Sciatic nerve (tissue), 2 donors: ENCODE results near the gene MED12L. TPM values are rescaled to one million over a fixed set of nuclear protein-coding genes. Genes with fewer than 3 reads are reported as not detected.
A peak's percentile ranks its signal among the peaks of the same experiment; 100 is the strongest.

Source experiments
- ATAC-seq: fragments of 200-7000 bp; cut with Tn5 transposase; one replicate; pipeline ENCODE4 v1.9.1; 2020; ENCODE audit warnings: mild to moderate bottlenecking, moderate library complexity
- DNase-seq: peaks from one replicate; pipeline ENCODE4 v3.0.0-alpha.2; 2020; ENCODE audit warnings: low spot score
- intact Hi-C: fragments of 100-400 bp; cut with DNase I; formaldehyde crosslinking; loops from one replicate; pipeline ENCODE4 v1.14.2; 2022
- total RNA-seq: library from RNA; stranded (reverse); fragmentation: NEBNext Ultra II Directional; extraction: Animal tissue kit (Norgen Biotek cat#: 25700); gene quantifications from one replicate; pipeline ENCODE4 v1.2.1, GENCODE V29; 2021
- donor health status: DM: no; HTN: no; CAD: no.
- donor health status: DM: no; HTN: no; CAD: no.

Gene MED12L
- total RNA-seq, 1 donor from 2014 or later = 4.8 TPM

DNA sequence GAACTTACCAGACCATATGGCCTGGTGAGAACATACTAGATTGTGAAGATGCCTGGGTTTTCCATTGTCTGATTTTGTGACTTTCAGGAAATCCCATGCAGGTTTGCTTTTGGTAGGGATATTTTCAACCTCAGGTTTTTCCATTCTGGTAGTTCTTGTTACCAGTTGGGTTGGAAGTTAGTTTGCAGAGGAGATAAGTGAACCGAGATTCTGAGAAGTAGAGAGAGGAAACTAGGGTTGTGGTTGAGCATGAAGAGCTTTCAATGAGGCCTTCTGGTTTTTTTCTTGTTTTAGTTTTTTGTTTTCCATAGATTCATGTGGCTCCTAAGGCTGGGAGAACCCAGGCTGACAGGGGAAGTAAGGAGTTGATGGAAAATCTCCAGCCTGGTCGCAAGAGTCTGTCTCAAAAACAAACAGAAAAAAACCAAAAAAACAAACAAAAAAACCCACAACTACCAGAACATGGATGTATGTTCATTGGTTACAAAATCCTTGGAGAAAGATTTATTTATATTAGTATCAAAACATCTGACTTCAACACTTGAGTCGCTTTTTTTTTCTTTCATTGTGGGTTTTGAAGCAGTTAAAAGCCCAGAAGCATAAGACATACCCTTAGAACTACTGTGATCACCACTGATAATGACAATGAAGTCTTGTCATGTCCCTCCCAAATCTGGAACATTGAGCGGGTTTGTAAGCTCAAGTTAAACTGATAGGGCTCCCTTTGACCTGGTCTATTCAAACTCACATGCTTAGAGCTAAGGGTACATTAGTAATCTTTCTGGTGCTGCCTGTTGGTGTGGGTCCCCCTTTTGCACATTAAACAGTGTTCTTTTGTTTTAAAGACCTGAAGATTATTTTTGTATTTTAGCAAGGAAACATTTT lies 114.3 kb downstream of the MED12L start:
- DNase-seq = no peak
- intact Hi-C loops = no loop called here
- no peak for ATAC-seq

- DNase-seq = no peak
- intact Hi-C loops = no loop called here
- no peak for ATAC-seq
Measured at GRCh38 chr3:151200586-151200985, 115.1 kb downstream of the MED12L start.

DNA sequence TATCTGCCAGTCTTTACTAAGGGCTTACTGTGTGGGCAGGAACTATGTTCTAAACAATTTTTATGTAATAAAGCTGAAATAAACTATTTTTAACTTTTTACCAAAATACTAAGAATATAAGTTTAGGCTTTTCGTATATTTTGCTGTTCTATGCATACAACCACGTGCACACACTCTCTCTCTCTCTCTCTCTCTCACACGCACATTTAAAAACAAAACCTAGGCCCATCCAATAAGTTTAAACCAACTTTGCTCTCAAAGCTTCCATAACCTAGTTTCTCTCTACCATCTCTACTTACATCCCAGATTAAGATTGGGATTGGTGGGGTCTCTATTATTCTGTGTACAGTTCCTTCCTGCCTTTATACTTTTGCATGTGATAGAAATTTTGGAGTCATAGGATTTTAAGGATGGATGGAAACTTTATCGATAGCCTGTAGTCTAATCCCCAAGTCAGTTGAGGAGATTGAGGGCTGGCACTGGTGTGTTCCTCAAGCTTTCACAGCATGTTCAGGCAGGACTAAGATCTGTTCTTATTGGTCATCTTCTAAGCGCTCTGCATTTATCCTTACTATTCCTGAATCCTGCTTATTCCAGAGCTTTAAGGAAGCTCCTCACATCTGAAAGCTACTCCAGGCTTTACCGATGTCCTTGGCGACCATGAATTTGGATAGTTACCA lies 115.7 kb downstream of the MED12L start:
- ATAC-seq (no peak), DNase-seq (no peak)
- intact Hi-C loops = no loop called here

- intact Hi-C loops = no loop called here
- ATAC-seq = no peak
- DNase-seq = no peak
Measured at GRCh38 chr3:151203051-151203420, 117.6 kb downstream of the MED12L start, which contains the start of gene GPR171. TSS of gene GPR171 (minus strand) at chr3:151203216. CDS start at chr3:151199386, 3,830 bp downstream.

DNA sequence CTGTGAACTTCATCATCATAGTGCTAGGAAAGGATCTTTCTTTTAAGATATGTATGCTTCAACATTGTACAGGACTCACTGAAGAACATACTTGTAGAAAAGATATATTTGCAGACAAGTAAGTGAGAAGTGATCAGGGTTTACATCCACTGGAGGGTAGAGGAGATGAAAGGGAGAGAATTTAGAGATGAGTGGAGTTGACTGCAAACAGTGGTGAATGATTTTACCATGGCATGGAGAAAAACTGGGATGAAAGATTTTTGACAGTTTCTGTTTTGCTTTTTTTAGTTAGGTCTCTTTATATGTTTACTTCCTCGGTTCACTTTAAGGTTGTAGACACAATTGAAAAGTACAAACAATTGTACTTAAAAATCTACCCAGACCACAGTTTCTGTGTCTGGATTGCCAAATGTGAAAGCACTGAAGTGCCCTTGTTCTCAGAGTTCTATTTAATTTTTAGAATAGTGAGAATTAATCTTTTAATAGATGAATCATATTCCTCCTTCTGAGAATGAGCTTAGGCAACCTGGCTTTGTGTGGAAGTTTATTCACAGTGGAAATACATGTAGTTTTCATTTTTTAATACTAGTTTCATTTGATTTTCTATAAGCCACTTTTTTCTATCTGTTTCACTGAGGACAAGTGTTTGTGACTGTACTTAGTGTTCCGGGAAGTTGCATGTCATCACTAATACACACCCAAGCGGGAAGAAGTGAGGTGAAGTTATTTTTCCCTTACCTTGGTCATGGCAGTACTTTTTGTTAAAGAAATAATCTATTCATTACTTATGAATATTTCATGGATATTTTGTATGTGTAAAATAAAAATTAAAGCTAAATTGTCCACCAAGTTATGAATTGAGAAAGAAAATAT lies 119.3 kb downstream of the MED12L start:
- intact Hi-C loops = no loop called here
- no peak for ATAC-seq
- no peak for DNase-seq

GRCh38 chr3:151205482-151205881 lies 120.0 kb downstream of the MED12L start:
- DNase-seq (no peak), ATAC-seq (no peak)
- intact Hi-C loops = no loop called here

- ATAC-seq (no peak), DNase-seq (no peak)
- intact Hi-C loops = no loop called here
Measured at GRCh38 chr3:151206201-151206600, 120.7 kb downstream of the MED12L start.

- no peak for ATAC-seq
Measured at GRCh38 chr3:151209654-151210053, 124.2 kb downstream of the MED12L start.

DNA sequence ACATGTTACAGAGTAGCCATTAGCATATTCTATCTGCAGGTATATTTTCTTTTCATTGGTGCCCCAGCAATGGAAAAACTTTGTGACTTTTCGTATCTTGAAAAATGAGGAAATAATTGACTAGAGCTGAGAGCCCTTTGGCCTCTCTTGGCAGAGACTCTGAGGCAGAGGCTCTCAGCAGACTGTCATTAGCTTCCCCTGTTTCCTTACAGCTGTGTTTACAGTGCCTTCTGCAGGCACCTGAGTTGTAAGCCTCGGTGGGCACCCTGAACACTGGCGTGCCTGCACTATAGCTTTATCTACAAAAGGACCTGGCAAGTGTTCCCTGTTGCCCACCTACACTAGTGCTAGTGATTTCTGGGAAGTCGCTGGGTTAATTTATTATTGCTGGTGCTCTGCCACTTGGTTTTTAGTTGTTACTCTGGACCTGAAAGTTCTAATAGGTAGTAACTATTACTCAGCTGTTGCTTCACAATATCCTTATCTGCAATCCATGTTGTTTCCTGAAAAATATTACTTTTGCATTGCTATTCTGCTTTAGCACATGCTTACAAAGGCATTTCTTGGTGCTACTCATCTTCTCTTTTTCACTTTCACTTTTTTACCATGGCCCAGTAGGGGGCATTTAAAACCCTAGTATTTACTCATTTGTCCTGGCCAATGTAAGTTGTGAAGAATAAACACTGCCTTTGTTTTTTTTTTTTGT lies 125.4 kb downstream of the MED12L start:
- ATAC-seq (peak; percentile 72), DNase-seq (no peak)
- intact Hi-C loops = no loop called here

More at GRCh38 chr3:151209654-151210053, 124.2 kb downstream of the MED12L start:
- no peak for DNase-seq
- intact Hi-C loops = no loop called here

DNA sequence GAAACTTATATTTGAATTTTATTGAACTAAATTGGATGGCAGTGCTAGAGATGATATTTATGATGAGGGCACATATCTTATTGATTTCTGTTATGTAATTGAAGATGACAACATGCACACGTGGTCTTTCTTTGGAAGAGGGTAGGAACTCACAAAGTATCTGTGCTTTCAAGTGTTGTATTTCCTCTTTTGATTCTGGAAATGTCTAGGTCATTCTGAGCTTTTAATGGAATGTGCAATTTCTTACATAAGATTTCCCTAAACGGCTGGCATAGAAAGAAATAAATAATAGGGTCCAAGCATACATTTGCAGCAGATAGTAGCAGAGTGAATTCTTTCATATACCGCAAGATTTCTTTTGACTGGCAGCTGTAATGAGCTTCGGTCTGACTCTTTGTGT lies 127.7 kb downstream of the MED12L start:
- ATAC-seq (no peak), DNase-seq (no peak)
- intact Hi-C loops = no loop called here

DNA sequence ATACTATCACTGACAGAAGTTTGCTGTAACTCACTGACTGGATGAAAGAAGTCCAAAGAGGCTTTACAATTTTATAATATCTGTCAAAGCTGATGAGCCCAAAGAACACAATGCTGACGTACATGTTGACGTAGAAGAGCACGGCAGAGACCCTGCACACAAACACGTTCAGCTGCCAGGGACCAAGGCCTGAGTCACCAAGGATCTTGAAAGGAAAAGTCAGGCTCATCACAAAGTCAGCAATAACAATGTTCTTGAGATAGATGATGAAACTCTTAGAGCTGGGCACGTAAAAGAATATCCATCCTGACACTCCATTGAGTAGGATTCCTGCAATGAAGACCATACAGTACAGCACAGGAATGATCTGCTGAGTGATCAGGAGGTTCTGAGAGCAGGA lies 128.4 kb downstream of the MED12L start:
- no peak for ATAC-seq
- intact Hi-C loops = no loop called here

DNA sequence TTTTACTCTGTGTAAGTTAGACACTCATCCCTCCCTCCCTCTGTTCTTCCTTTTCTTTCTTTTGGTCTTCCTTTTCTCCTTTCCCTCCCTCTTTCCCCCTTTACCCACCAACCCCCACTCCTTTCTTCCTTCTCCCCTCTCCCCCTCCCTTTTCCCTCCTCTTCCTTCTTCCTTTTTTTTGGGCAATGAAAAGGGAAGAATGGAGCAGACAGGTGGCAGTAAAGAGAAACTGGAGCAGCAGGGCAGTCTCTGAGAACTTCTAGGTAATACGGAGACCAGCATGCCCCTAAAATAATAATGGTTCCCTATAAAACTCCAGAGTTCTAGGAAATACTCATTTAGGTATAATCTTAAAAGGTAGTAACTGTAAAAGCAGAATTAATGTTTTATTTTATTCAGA lies 129.0 kb downstream of the MED12L start:
- ATAC-seq = no peak

More for the DNA sequence above, 128.4 kb downstream of the MED12L start:
- DNase-seq = no peak

GRCh38 chr3:151216641-151217607 lies 131.5 kb downstream of the MED12L start:
- intact Hi-C loops = no loop called here
- ATAC-seq = no peak
- no peak for DNase-seq

More for the DNA sequence above, 129.0 kb downstream of the MED12L start:
- DNase-seq = no peak
- intact Hi-C loops = no loop called here

DNA sequence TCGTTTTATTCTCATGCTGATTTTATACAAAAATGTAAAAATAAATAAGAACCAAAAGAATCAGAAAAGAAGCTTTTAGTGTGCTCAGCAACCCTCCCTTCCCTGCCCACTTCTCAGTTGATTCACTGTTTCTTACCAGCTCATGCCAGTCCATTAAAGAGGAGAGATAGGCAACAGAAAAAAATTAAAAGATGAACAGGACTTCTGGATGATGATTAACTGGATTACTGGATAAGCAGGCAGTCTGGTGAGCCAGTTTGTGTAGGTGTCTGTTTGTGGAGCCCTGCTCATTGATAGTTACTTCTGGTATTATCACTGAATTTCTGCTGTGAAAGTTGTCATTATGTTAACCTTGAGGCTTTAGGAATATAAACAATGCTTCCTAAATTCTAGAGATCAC lies 132.7 kb downstream of the MED12L start:
- intact Hi-C loops = no loop called here
- ATAC-seq (no peak), DNase-seq (no peak)

GRCh38 chr3:151219056-151219455 lies 133.6 kb downstream of the MED12L start:
- DNase-seq (no peak), ATAC-seq (no peak)
- intact Hi-C loops = no loop called here

GRCh38 chr3:151224268-151224866 lies 138.9 kb downstream of the MED12L start:
- intact Hi-C loops = loop anchor here (10.0 kb wide), 1 partner anchor 60 kb away; no protein-coding TSS in a partner anchor
- no peak for ATAC-seq
- no peak for DNase-seq
